H1 (cell line): ENCODE measurements around the gene KRT32. TPM values are rescaled to one million over a fixed set of nuclear protein-coding genes. Genes with fewer than 3 reads are reported as not detected.

ENCODE experiments used
- CTCF ChIA-PET: fragments of 300-600 bp; sonication (Branson Sonifier 250); formaldehyde crosslinking; loops from one replicate; lab custom pipeline; 2021; ENCODE audit not compliant: partially characterized antibody; lab: Charles Lee
- POLR2A ChIA-PET: fragments of 300-600 bp; sonication (Branson Sonifier 250); formaldehyde crosslinking; loops from one replicate; lab custom pipeline; 2021; ENCODE audit warnings: inconsistent platforms; ENCODE audit not compliant: partially characterized antibody; lab: Charles Lee
- DNase-seq, 2 experiments: peaks; one replicate each; pipeline versions ENCODE4 v3.0.0 to v3.0.0-alpha.2; 2010 to 2022; ENCODE audit warnings: low spot score in 2 of 2, low read depth in 1 of 2, mixed read lengths in 1 of 2
- FAIRE-seq: peaks from 2 replicates; lab custom pipeline; 2011; peaks lifted over from hg19 to GRCh38; lab: Jason Lieb, UNC
- H2AFZ ChIP-seq: 2 replicates; pipeline ENCODE4 v1.8.1; 2012; ENCODE audit warnings: low read length, inconsistent platforms
- H2AK5ac ChIP-seq: 2 replicates; pipeline ENCODE4 v1.6.1; 2013; ENCODE audit warnings: low read depth, low read length
- H2BK120ac ChIP-seq: replicated peaks from 2 replicates; pipeline ENCODE3; 2013; ENCODE audit warnings: low read depth, low read length, inconsistent platforms
- H2BK12ac ChIP-seq: 2 replicates; pipeline ENCODE4 v1.6.1; 2013; ENCODE audit warnings: low read depth, low read length
- H2BK15ac ChIP-seq: 2 replicates; pipeline ENCODE4 v1.6.1; 2013; ENCODE audit warnings: low read length
- H2BK20ac ChIP-seq: 2 replicates; pipeline ENCODE4 v1.6.1; 2013; ENCODE audit warnings: low read length
- H2BK5ac ChIP-seq: 2 replicates; pipeline ENCODE4 v1.6.1; 2013; ENCODE audit warnings: low read depth, low read length
- H3K14ac ChIP-seq: 2 replicates; pipeline ENCODE4 v1.6.1; 2013; ENCODE audit warnings: inconsistent platforms; ENCODE audit not compliant: insufficient read length
- H3K18ac ChIP-seq: 2 replicates; pipeline ENCODE4 v1.6.1; 2013; ENCODE audit warnings: low read length; ENCODE audit errors: extremely low read depth
- H3K23ac ChIP-seq: 2 replicates; pipeline ENCODE4 v1.6.1; 2013; ENCODE audit warnings: inconsistent platforms; ENCODE audit not compliant: insufficient read length
- H3K23me2 ChIP-seq: 2 replicates; pipeline ENCODE4 v1.6.1; 2013; ENCODE audit warnings: low read depth, low read length
- H3K27ac ChIP-seq: 2 replicates; pipeline ENCODE4 v1.6.1; 2011; ENCODE audit warnings: low read depth, low read length, inconsistent platforms
- H3K27me3 ChIP-seq, 4 experiments: replicated peaks in 1 of 4; 1 replicate in 1 of 4; 2 replicates in 3 of 4; pipeline versions ENCODE4 v1.6.1 to v1.8.1; 2011 to 2013; ENCODE audit warnings: low read length in 3 of 4, mild to moderate bottlenecking in 3 of 4, inconsistent platforms in 2 of 4, mixed read lengths in 2 of 4, moderate library complexity in 1 of 4; ENCODE audit not compliant: control insufficient read depth in 3 of 4, insufficient read depth in 3 of 4; ENCODE audit errors: extremely low read depth in 1 of 4
- H3K36me3 ChIP-seq, 4 experiments: 2 replicates each; pipeline versions ENCODE4 v1.6.1 to v1.8.1; 2011 to 2013; ENCODE audit warnings: mild to moderate bottlenecking in 4 of 4, low read length in 3 of 4, moderate library complexity in 2 of 4, control low read depth in 1 of 4, inconsistent platforms in 1 of 4; ENCODE audit not compliant: insufficient read depth in 4 of 4, control insufficient read depth in 2 of 4
- H3K4ac ChIP-seq: replicated peaks from 2 replicates; pipeline ENCODE3; 2013; ENCODE audit warnings: low read length, low read depth, mixed read lengths, inconsistent platforms; ENCODE audit not compliant: insufficient read length
- H3K4me1 ChIP-seq, 4 experiments: replicated peaks in 1 of 4; 1 replicate in 1 of 4; 2 replicates in 3 of 4; pipeline versions ENCODE4 v1.6.1 to v1.8.1; 2011 to 2013; ENCODE audit warnings: low read length in 3 of 4, inconsistent platforms in 2 of 4, mixed read lengths in 1 of 4; ENCODE audit not compliant: insufficient read depth in 4 of 4, control insufficient read depth in 3 of 4
- H3K4me2 ChIP-seq, 2 experiments: 2 replicates each; pipeline versions ENCODE4 v1.6.1 to v1.8.1; 2011 to 2013; ENCODE audit warnings: low read depth in 2 of 2, low read length in 2 of 2, control low read depth in 1 of 2, inconsistent platforms in 1 of 2, mild to moderate bottlenecking in 1 of 2; ENCODE audit not compliant: insufficient read depth in 1 of 2
- H3K4me3 ChIP-seq, 4 experiments: fragments of 200-600, 300-600 bp in 1 of 4; sonication (generic), shearing (Covaris generic), sonication (Bioruptor Twin) in 1 of 4; 2 replicates each; pipeline versions ENCODE4 v1.5.1 to v1.8.1; 2011 to 2016; ENCODE audit warnings: low read length in 4 of 4, low read depth in 3 of 4, control low read depth in 2 of 4, inconsistent platforms in 2 of 4, mild to moderate bottlenecking in 2 of 4, mixed read lengths in 1 of 4, moderate library complexity in 1 of 4; ENCODE audit not compliant: insufficient read depth in 2 of 4; ENCODE audit errors: extremely low read depth in 1 of 4
- H3K56ac ChIP-seq: replicated peaks from 2 replicates; pipeline ENCODE3; 2013; ENCODE audit warnings: low read depth, mild to moderate bottlenecking, mixed read lengths, low read length, inconsistent platforms; ENCODE audit not compliant: insufficient read length
- H3K79me1 ChIP-seq: 2 replicates; pipeline ENCODE4 v1.6.1; 2013; ENCODE audit warnings: low read depth, low read length, control low read depth
- H3K79me2 ChIP-seq, 2 experiments: 2 replicates each; pipeline versions ENCODE4 v1.6.1 to v1.8.1; 2012 to 2013; ENCODE audit warnings: low read length in 2 of 2, mild to moderate bottlenecking in 2 of 2, inconsistent platforms in 1 of 2; ENCODE audit not compliant: insufficient read depth in 2 of 2, control insufficient read depth in 1 of 2
- H3K9ac ChIP-seq, 4 experiments: replicated peaks in 1 of 4; 1 replicate in 1 of 4; 2 replicates in 3 of 4; pipeline versions ENCODE4 v1.6.1 to v1.8.1; 2011 to 2013; ENCODE audit warnings: low read depth in 3 of 4, low read length in 3 of 4, control low read depth in 2 of 4, mild to moderate bottlenecking in 2 of 4, moderate library complexity in 2 of 4, inconsistent platforms in 1 of 4; ENCODE audit errors: extremely low read depth in 1 of 4
- H3K9me3 ChIP-seq, 2 experiments: 2 replicates each; pipeline versions ENCODE4 v1.6.1 to v1.8.1; 2012 to 2013; ENCODE audit warnings: mild to moderate bottlenecking in 2 of 2, moderate library complexity in 2 of 2, control low read depth in 1 of 2, inconsistent platforms in 1 of 2, low read depth in 1 of 2, low read length in 1 of 2, mixed read lengths in 1 of 2; ENCODE audit not compliant: insufficient read depth in 2 of 2
- H4K20me1 ChIP-seq, 2 experiments: replicated peaks in 1 of 2; 2 replicates each; pipeline versions ENCODE3 to v1.8.1; 2011 to 2013; ENCODE audit warnings: inconsistent platforms in 2 of 2, low read length in 2 of 2, mild to moderate bottlenecking in 1 of 2; ENCODE audit not compliant: insufficient read depth in 2 of 2, control insufficient read depth in 1 of 2
- H4K5ac ChIP-seq: 2 replicates; pipeline ENCODE4 v1.6.1; 2013; ENCODE audit warnings: low read length, low read depth, mixed read lengths, inconsistent platforms; ENCODE audit not compliant: insufficient read length
- H4K8ac ChIP-seq: 2 replicates; pipeline ENCODE4 v1.8.0; 2013; ENCODE audit warnings: mild to moderate bottlenecking, moderate library complexity, low read length, inconsistent platforms; ENCODE audit not compliant: insufficient read depth; ENCODE audit errors: extremely low read depth
- H4K91ac ChIP-seq: replicated peaks from 2 replicates; pipeline ENCODE3; 2013; ENCODE audit warnings: low read length, mixed read lengths, inconsistent platforms; ENCODE audit not compliant: insufficient read length
- MAX ChIP-seq: IDR thresholded peaks from 2 replicates; pipeline ENCODE4 v1.6.1; 2012; ENCODE audit warnings: inconsistent platforms
- PHF8 ChIP-seq: fragments of 200-600 bp; sonication (generic); conservative IDR thresholded peaks from 2 replicates; pipeline ENCODE4 v1.7.1; 2012; ENCODE audit warnings: low read depth, mild to moderate bottlenecking, inconsistent platforms, low read length, moderate library complexity
- TBP ChIP-seq: IDR thresholded peaks from 2 replicates; pipeline ENCODE4 v1.6.1; 2011; ENCODE audit warnings: low read depth, low read length, improper control_type of control experiment
- WGBS, 2 experiments: shearing (Covaris generic) in 1 of 2; methylation state at CpG; one replicate each; pipeline versions ENCODE4 v1.1.6 to v1.1.7; 2013 to 2015; ENCODE audit warnings: low lambda C conversion rate in 2 of 2, mixed read lengths in 2 of 2, inconsistent platforms in 1 of 2, low coverage in 1 of 2, missing lambda C conversion rate in 1 of 2; ENCODE audit not compliant: insufficient replicate concordance in 2 of 2, insufficient coverage in 1 of 2, insufficient read length in 1 of 2; ENCODE audit errors: extremely low coverage in 1 of 2, missing lambda C conversion rate in 1 of 2; 5-methylcytosine and 5-hydroxymethylcytosine counted together
- polyA plus RNA-seq, 7 experiments: library from polyadenylated mRNA; depleted of rRNA in 3 of 7; stranded (reverse) in 5 of 7; unstranded in 2 of 7; fragments of >200 nt in 5 of 7; fragments of 200-250 nt in 2 of 7; gene quantifications; 1 replicate in 5 of 7; 2 replicates in 1 of 7; 4 replicates in 1 of 7; pipeline versions ENCODE4 v1.2.1 to v1.2.3, GENCODE V29; 2011 to 2013; ENCODE audit warnings: missing spikeins in 2 of 7, mixed read lengths in 2 of 7
- total RNA-seq: library from RNA; stranded (reverse); fragmentation: NEBNext Ultra II Directional; extraction: Animal tissue kit (Norgen Biotek cat#: 25700); gene quantifications from 2 replicates; pipeline ENCODE4 v1.2.1, GENCODE V29; 2021

KRT32 gene
- total and polyA plus RNA-seq, 2 of the 8 experiments (the other 6 are each of a cell fraction or from before 2014, with no cell fraction given), result not detected

GRCh38 chr17:41512546-41513167 lies 45.5 kb upstream of the KRT32 start:
- FAIRE-seq, result no peak
- no peak for DNase-seq
- H2AFZ ChIP-seq, result no peak overlapping the region
- H3K14ac ChIP-seq, result no peak overlapping the region
- H4K20me1 ChIP-seq, result no peaks in the 10 kb centered on the region
- H2BK20ac ChIP-seq, result no peak overlapping the region
- H3K79me2 ChIP-seq, result no peaks in the 10 kb centered on the region
- no peaks in the 10 kb centered on the region for H3K79me1 ChIP-seq
- H3K27ac ChIP-seq, result no peak overlapping the region
- no peaks in the 10 kb centered on the region for H3K9me3 ChIP-seq
- peaks cover 0 to 5% (median 3%) of the 10 kb centered on the region in 4 experiments; a peak in 5 of 7 replicates for H3K4me1 ChIP-seq
- no peak overlapping the region for H3K4ac ChIP-seq
- CTCF ChIA-PET, result interaction anchor here (0.8 to 33.9 kb wide), 5 partner anchors 9 to 627 kb away, joined by 3 to 427 read pairs (median 3); partner anchors contain the start of gene KRT20
- no peaks in the 10 kb centered on the region; the same call in 1 of the 2 replicates for H3K23me2 ChIP-seq
- no peak overlapping the region for H3K23ac ChIP-seq
- H4K8ac ChIP-seq, result no peak overlapping the region
- 84% methylated on average over 7 of the region's 7 CpGs; no CpG with 5 or more reads in 1 of the 2 experiments for WGBS, 2 experiments
- no peaks in the 10 kb centered on the region for H3K36me3 ChIP-seq
- no peak overlapping the region for H4K5ac ChIP-seq
- H3K56ac ChIP-seq, result no peak overlapping the region
- H2AK5ac ChIP-seq, result no peak overlapping the region
- no peak overlapping the region; the same call in 1 of the 2 replicates for H3K18ac ChIP-seq
- H3K4me3 ChIP-seq, result no peak overlapping the region
- no peak overlapping the region for H2BK15ac ChIP-seq
- no peak overlapping the region for H2BK120ac ChIP-seq
- H2BK12ac ChIP-seq, result no peak overlapping the region
- no peak overlapping the region for H3K4me2 ChIP-seq
- POLR2A ChIA-PET, result interaction anchor here (0.6 to 1.4 kb wide), 5 partner anchors 8 to 80 kb away, joined by 3 to 5 read pairs (median 3); partner anchors contain the start of gene KRT19
- no peak overlapping the region for H4K91ac ChIP-seq
- no peak for TF ChIP-seq PHF8
- TF ChIP-seq MAX, result no peak
- TF ChIP-seq TBP, result no peak
- H2BK5ac ChIP-seq, result no peak overlapping the region
- no peaks in the 10 kb centered on the region; a peak in 1 of 7 replicates for H3K27me3 ChIP-seq
- no peak overlapping the region for H3K9ac ChIP-seq
